A549 (cell line): ENCODE data around the gene GSC. TPM values are rescaled to one million over a fixed set of nuclear protein-coding genes. Genes with fewer than 3 reads are reported as not detected.

ENCODE experiments used
- ATAC-seq, 2 experiments: fragments of 200-7000 bp in 1 of 2; fragments of >200 bp in 1 of 2; cut with Nextera tagmentation in 1 of 2; cut with Tn5 transposase in 1 of 2; 3 replicates each; pipeline versions ENCODE4 v1.8.0 to v1.9.1; 2018 to 2020; ENCODE audit warnings: mild to moderate bottlenecking in 1 of 2, moderate library complexity in 1 of 2
- CTCF ChIA-PET: fragments of 300-600 bp; sonication (Branson Sonifier 250); formaldehyde crosslinking; extraction: SDS; loops from one replicate; lab custom pipeline; 2021; ENCODE audit warnings: antibody characterized with exemption, inconsistent platforms; lab: Yijun Ruan, JAX
- POLR2A ChIA-PET: fragments of 350-600 bp; formaldehyde crosslinking; extraction: SDS; loops from one replicate; lab custom pipeline; 2021; ENCODE audit warnings: antibody characterized with exemption, inconsistent platforms; lab: Yijun Ruan, JAX
- DNase-seq, 2 experiments: peaks; one replicate each; pipeline versions ENCODE4 v3.0.0 to v3.0.0-alpha.2; 2011 to 2016; ENCODE audit warnings: low read depth in 1 of 2, low spot score in 1 of 2
- FAIRE-seq: peaks from 2 replicates; lab custom pipeline; 2011; peaks lifted over from hg19 to GRCh38; lab: Jason Lieb, UNC
- H3K27ac ChIP-seq, 2 experiments: fragments of >200 bp; sonication (Bioruptor Twin); formaldehyde crosslinking; 3 replicates each; pipeline ENCODE4 v1.5.1; 2016 to 2017
- H3K4me1 ChIP-seq: fragments of >200 bp; sonication (Bioruptor Twin); formaldehyde crosslinking; 3 replicates; pipeline ENCODE4 v1.6.1; 2016
- H3K4me2 ChIP-seq: fragments of >200 bp; sonication (Bioruptor Twin); formaldehyde crosslinking; 3 replicates; pipeline ENCODE4 v1.6.1; 2016
- H3K4me3 ChIP-seq: fragments of >200 bp; sonication (Bioruptor Twin); formaldehyde crosslinking; 3 replicates; pipeline ENCODE4 v1.5.1; 2016
- H3K9me3 ChIP-seq: fragments of >200 bp; sonication (Bioruptor Twin); formaldehyde crosslinking; 3 replicates; pipeline ENCODE4 v1.6.1; 2016
- CBX2 ChIP-seq: fragments of 200-600 bp; sonication (generic); IDR thresholded peaks from 2 replicates; pipeline ENCODE4 v1.6.1; 2016; ENCODE audit warnings: low read depth, mild to moderate bottlenecking, borderline replicate concordance
- CEBPB ChIP-seq, 2 experiments: fragments of >200 bp in 1 of 2; sonication (Bioruptor Twin) in 1 of 2; formaldehyde crosslinking in 1 of 2; IDR thresholded peaks; 2 replicates each; pipeline ENCODE4 v1.6.1; 2012 to 2016
- CHD4 ChIP-seq: fragments of 200-600 bp; sonication (generic); IDR thresholded peaks from 2 replicates; pipeline ENCODE4 v1.6.1; 2016; ENCODE audit warnings: antibody characterized with exemption, mild to moderate bottlenecking, borderline replicate concordance
- EHMT2 ChIP-seq: fragments of 200-600 bp; sonication (generic); IDR thresholded peaks from 2 replicates; pipeline ENCODE4 v1.6.1; 2016; ENCODE audit warnings: antibody characterized with exemption, low read depth, mild to moderate bottlenecking, moderate library complexity
- ELK1 ChIP-seq: fragments of 150-350 bp; IDR thresholded peaks from 2 replicates; pipeline ENCODE4 v1.6.1; 2014; ENCODE audit warnings: low read depth, mild to moderate bottlenecking, low read length
- FOSB ChIP-seq: fragments of 250-450 bp; sonication (Bioruptor Pico); IDR thresholded peaks from 2 replicates; pipeline ENCODE4 v1.5.0; 2020; ENCODE audit warnings: mild to moderate bottlenecking, moderate library complexity
- FOXS1 ChIP-seq: fragments of 250-450 bp; sonication (Bioruptor Pico); IDR thresholded peaks from 2 replicates; pipeline ENCODE4 v1.5.0; 2020; ENCODE audit warnings: mild to moderate bottlenecking, moderate library complexity
- HOXB13 ChIP-seq: fragments of 250-450 bp; sonication (Bioruptor Pico); IDR thresholded peaks from 2 replicates; pipeline ENCODE4 v1.5.0; 2020; ENCODE audit warnings: low read depth, mild to moderate bottlenecking, moderate library complexity
- JUN ChIP-seq, 2 experiments: fragments of >200 bp; sonication (Bioruptor Twin); formaldehyde crosslinking; IDR thresholded peaks; 2 replicates in 1 of 2; 3 replicates in 1 of 2; pipeline ENCODE4 v1.6.1; 2016 to 2017
- KDM1A ChIP-seq: fragments of 200-600 bp; sonication (generic); IDR thresholded peaks from 2 replicates; pipeline ENCODE4 v1.6.1; 2016; ENCODE audit warnings: low read depth, mild to moderate bottlenecking
- MAFK ChIP-seq: fragments of 450-650 bp; IDR thresholded peaks from 2 replicates; pipeline ENCODE4 v1.6.1; 2014; ENCODE audit not compliant: partially characterized antibody
- MAZ ChIP-seq: fragments of 150-350 bp; IDR thresholded peaks from 2 replicates; pipeline ENCODE4 v1.6.1; 2014; ENCODE audit warnings: antibody characterized with exemption, low read depth, low read length, borderline replicate concordance
- NFE2L2 ChIP-seq: fragments of 150-350 bp; conservative IDR thresholded peaks from 2 replicates; pipeline ENCODE4 v1.6.1; 2014; ENCODE audit warnings: low read length
- RAD21 ChIP-seq, 2 experiments: fragments of >200 bp in 1 of 2; sonication (Bioruptor Twin) in 1 of 2; formaldehyde crosslinking in 1 of 2; IDR thresholded peaks in 1 of 2; conservative IDR thresholded peaks in 1 of 2; 2 replicates in 1 of 2; 3 replicates in 1 of 2; pipeline ENCODE4 v1.6.1; 2012 to 2018; ENCODE audit warnings: inconsistent platforms in 1 of 2
- TP53 ChIP-seq: fragments of 250-450 bp; sonication (Bioruptor Pico); IDR thresholded peaks from 2 replicates; pipeline ENCODE4 v1.5.0; 2021; ENCODE audit warnings: mild to moderate bottlenecking, moderate library complexity
- USF2 ChIP-seq: fragments of 450-650 bp; IDR thresholded peaks from 2 replicates; pipeline ENCODE4 v1.6.1; 2014; ENCODE audit warnings: antibody characterized with exemption
- ZSCAN20 ChIP-seq: fragments of 250-450 bp; sonication (Bioruptor Pico); IDR thresholded peaks from 2 replicates; pipeline ENCODE4 v1.8.0; 2022; ENCODE audit warnings: mild to moderate bottlenecking, moderate library complexity
- WGBS: methylation state at CpG from one replicate; pipeline ENCODE4 v1.1.6; 2017; ENCODE audit errors: missing lambda C conversion rate; 5-methylcytosine and 5-hydroxymethylcytosine counted together
- polyA plus RNA-seq, 4 experiments: library from polyadenylated mRNA; depleted of rRNA in 3 of 4; stranded (reverse); fragments of >200 nt; fragmentation: RNase III in 1 of 4; extraction: RNeasy Plus Mini Kit Qiagen cat#74134 plus additional on column Dnase treatment in 1 of 4; gene quantifications; 2 replicates in 3 of 4; 3 replicates in 1 of 4; pipeline ENCODE4 v1.2.3, GENCODE V29; 2011 to 2017
- TF ChIP-seq, protein P1 (sequence below): fragments of 250-450 bp; sonication (Bioruptor Pico); IDR thresholded peaks from 2 replicates; pipeline ENCODE4 v1.5.0; 2021; ENCODE audit warnings: mild to moderate bottlenecking, moderate library complexity, borderline replicate concordance

Gene GSC
- polyA plus RNA-seq, 2 of the 4 experiments (the other 2 are of a cell fraction) = 0.17 TPM

- Histone ChIP-seq H3K9me3 (no peaks in the 10 kb centered on the region), H3K4me2 (no peak overlapping the region), H3K4me3 (no peak overlapping the region), H3K4me1 (no peaks in the 10 kb centered on the region), H3K27ac (no peak overlapping the region)
- 17% methylated on average over 3 of the region's 3 CpGs for WGBS
- no peak for FAIRE-seq
- no peak for ATAC-seq
- ChIA-PET CTCF (interaction anchor here (0.9 to 1.1 kb wide), 2 partner anchors 21 to 67 kb away, joined by 3 to 4 read pairs; no protein-coding TSS in a partner anchor), POLR2A (no interaction called here)
- DNase-seq = no peak
- TF ChIP-seq FOXS1 (CRISPR knock-in tag) (no peak), MAFK (no peak), MAZ (no peak), EHMT2 (no peak), NFE2L2 (no peak), USF2 (no peak), CEBPB (IDR thresholded peaks at IDR 0.05) (no peak), HOXB13 (CRISPR knock-in tag) (no peak), FOSB (CRISPR knock-in tag) (no peak), TP53 (CRISPR knock-in tag) (no peak), CBX2 (no peak), JUN (IDR thresholded peaks at IDR 0.05) (no peak), ZSCAN20 (no peak), CHD4 (no peak), KDM1A (no peak)
Measured at GRCh38 chr14:94756310-94756882, 13.5 kb downstream of the GSC start.

DNA sequence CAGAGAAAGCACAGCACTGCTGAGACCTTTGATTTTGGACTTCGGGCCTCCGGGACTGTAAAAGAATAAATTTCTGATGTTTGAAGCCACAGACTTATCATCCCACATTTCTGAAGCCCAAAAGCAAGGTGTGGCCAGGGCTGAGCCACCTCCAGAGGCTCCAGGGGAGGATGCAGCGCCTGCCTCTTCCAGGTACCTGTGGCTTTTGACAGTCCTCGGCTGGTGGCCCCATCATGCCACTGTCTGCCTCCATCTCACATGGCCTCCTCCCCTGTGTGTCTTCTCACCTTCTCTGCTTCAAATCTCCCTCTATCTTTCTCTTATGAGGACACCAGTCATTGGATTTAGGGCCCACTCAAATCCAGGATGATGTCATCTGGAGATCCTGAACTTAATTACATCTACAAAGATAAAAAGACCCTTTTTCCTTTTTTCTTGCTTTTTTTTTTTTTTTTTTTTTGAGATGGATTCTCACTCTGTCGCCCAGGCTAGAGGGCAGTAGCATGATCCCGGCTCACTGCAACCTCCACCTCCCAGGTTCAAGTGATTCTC is 15.4 kb downstream of the GSC start:
- CTCF ChIA-PET = no interaction called here
- POLR2A ChIA-PET = no interaction called here
- 53% methylated on average over 6 of the region's 6 CpGs for WGBS
- DNase-seq (no peak), ATAC-seq (no peak), FAIRE-seq (no peak)
- Histone ChIP-seq H3K4me1 (no peaks in the 10 kb centered on the region), H3K4me2 (no peak overlapping the region), H3K27ac (no peak overlapping the region), H3K4me3 (no peak overlapping the region), H3K9me3 (no peaks in the 10 kb centered on the region)
- TF ChIP-seq USF2 = no peak

GRCh38 chr14:94752591-94753436 is 17.1 kb downstream of the GSC start:
- H3K9me3 ChIP-seq = no peaks in the 10 kb centered on the region
- no peak overlapping the region for H3K4me3 ChIP-seq
- 74% methylated on average over 22 of the region's 23 CpGs for WGBS
- H3K4me2 ChIP-seq = no peak overlapping the region
- ATAC-seq (no peak), DNase-seq (no peak), FAIRE-seq (no peak)
- ChIA-PET POLR2A (no interaction called here), CTCF (interaction anchor here (1.7 kb wide), 1 partner anchor 14 kb away, joined by 4 read pairs; no protein-coding TSS in a partner anchor)
- H3K4me1 ChIP-seq = no peaks in the 10 kb centered on the region
- TF ChIP-seq USF2 (no peak), ELK1 (no peak), CBX2 (no peak), RAD21 (conservative IDR thresholded peaks at IDR 0.05 in 1 of 2, IDR thresholded peaks at IDR 0.05 in 1 of 2) (no peak)
- TF ChIP-seq, protein P1, sequence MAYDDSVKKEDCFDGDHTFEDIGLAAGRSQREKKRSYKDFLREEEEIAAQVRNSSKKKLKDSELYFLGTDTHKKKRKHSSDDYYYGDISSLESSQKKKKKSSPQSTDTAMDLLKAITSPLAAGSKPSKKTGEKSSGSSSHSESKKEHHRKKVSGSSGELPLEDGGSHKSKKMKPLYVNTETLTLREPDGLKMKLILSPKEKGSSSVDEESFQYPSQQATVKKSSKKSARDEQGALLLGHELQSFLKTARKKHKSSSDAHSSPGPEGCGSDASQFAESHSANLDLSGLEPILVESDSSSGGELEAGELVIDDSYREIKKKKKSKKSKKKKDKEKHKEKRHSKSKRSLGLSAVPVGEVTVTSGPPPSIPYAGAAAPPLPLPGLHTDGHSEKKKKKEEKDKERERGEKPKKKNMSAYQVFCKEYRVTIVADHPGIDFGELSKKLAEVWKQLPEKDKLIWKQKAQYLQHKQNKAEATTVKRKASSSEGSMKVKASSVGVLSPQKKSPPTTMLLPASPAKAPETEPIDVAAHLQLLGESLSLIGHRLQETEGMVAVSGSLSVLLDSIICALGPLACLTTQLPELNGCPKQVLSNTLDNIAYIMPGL (CRISPR knock-in tag) = no peak
- H3K27ac ChIP-seq = no peak overlapping the region
